GM12872 (cell line): ENCODE measurements around the gene PRDM15.

Experiments used
- TF ChIP-seq, protein P1 (sequence below): IDR thresholded peaks from 3 replicates; pipeline ENCODE4 v1.5.1; 2011; ENCODE audit warnings: low read depth, mild to moderate bottlenecking, low read length, moderate library complexity; ENCODE audit not compliant: insufficient read depth

Gene PRDM15

GRCh38 chr21:41784456-41785102 is 94.6 kb downstream of the PRDM15 start:
- TF ChIP-seq, protein P1, sequence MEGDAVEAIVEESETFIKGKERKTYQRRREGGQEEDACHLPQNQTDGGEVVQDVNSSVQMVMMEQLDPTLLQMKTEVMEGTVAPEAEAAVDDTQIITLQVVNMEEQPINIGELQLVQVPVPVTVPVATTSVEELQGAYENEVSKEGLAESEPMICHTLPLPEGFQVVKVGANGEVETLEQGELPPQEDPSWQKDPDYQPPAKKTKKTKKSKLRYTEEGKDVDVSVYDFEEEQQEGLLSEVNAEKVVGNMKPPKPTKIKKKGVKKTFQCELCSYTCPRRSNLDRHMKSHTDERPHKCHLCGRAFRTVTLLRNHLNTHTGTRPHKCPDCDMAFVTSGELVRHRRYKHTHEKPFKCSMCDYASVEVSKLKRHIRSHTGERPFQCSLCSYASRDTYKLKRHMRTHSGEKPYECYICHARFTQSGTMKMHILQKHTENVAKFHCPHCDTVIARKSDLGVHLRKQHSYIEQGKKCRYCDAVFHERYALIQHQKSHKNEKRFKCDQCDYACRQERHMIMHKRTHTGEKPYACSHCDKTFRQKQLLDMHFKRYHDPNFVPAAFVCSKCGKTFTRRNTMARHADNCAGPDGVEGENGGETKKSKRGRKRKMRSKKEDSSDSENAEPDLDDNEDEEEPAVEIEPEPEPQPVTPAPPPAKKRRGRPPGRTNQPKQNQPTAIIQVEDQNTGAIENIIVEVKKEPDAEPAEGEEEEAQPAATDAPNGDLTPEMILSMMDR = no peak

GRCh38 chr21:41783476-41784180 is 95.5 kb downstream of the PRDM15 start:
- TF ChIP-seq, protein P1 = no peak

- TF ChIP-seq, protein P1 = no peak
Observed at GRCh38 chr21:41781050-41781410, 98.1 kb downstream of the PRDM15 start.

- TF ChIP-seq, protein P1 = no peak
Observed at GRCh38 chr21:41780337-41781049, 98.7 kb downstream of the PRDM15 start.

- TF ChIP-seq, protein P1 = no peak
Observed at GRCh38 chr21:41779659-41780058, 99.5 kb downstream of the PRDM15 start.

GRCh38 chr21:41778930-41779600 is 100.1 kb downstream of the PRDM15 start:
- TF ChIP-seq, protein P1 = no peak
